GM18526 (cell line): ENCODE data around the gene HSD3B1.

Source experiments
- POLR2A ChIP-seq: IDR thresholded peaks from 3 replicates; pipeline ENCODE4 v1.6.1; 2011; ENCODE audit not compliant: insufficient read length; ENCODE audit errors: extremely low read depth

The HSD3B1 gene

GRCh38 chr1:119537966-119538365 lies 31.0 kb downstream of the HSD3B1 start:
- no peak for TF ChIP-seq POLR2A

- no peak for TF ChIP-seq POLR2A
Measured at GRCh38 chr1:119539636-119540035, 32.6 kb downstream of the HSD3B1 start.

- no peak for TF ChIP-seq POLR2A
Measured at GRCh38 chr1:119541389-119541788, 34.4 kb downstream of the HSD3B1 start.

GRCh38 chr1:119542492-119542946 lies 35.5 kb downstream of the HSD3B1 start:
- no peak for TF ChIP-seq POLR2A

GRCh38 chr1:119544165-119544762 lies 37.3 kb downstream of the HSD3B1 start:
- TF ChIP-seq POLR2A: no peak

- TF ChIP-seq POLR2A: no peak
Measured at GRCh38 chr1:119546641-119547040, 39.6 kb downstream of the HSD3B1 start.

- no peak for TF ChIP-seq POLR2A
Measured at GRCh38 chr1:119547306-119547705, 40.3 kb downstream of the HSD3B1 start.

GRCh38 chr1:119547805-119548204 lies 40.8 kb downstream of the HSD3B1 start:
- no peak for TF ChIP-seq POLR2A

- TF ChIP-seq POLR2A: no peak
Measured at GRCh38 chr1:119549719-119550132, 42.7 kb downstream of the HSD3B1 start.

GRCh38 chr1:119550381-119550780 lies 43.4 kb downstream of the HSD3B1 start:
- TF ChIP-seq POLR2A: no peak

- TF ChIP-seq POLR2A: no peak
Measured at GRCh38 chr1:119551218-119551617, 44.2 kb downstream of the HSD3B1 start.

GRCh38 chr1:119554183-119554582 lies 47.2 kb downstream of the HSD3B1 start:
- TF ChIP-seq POLR2A: no peak

GRCh38 chr1:119556423-119556822 lies 49.4 kb downstream of the HSD3B1 start:
- TF ChIP-seq POLR2A: no peak

- TF ChIP-seq POLR2A: no peak
Measured at GRCh38 chr1:119564548-119564947, 57.5 kb downstream of the HSD3B1 start.
